Suprapubic skin (tissue), 4 donors: ENCODE data around the gene ERAL1. TPM values are rescaled to one million over a fixed set of nuclear protein-coding genes. Genes with fewer than 3 reads are reported as not detected.

Experiments
- DNase-seq, 2 donors: peaks; one replicate each; pipeline ENCODE4 v3.0.0-alpha.2; 2019; ENCODE audit warnings: low spot score in 2 of 2
- H3K27ac ChIP-seq: fragments of 200-600 bp; sonication (generic); one replicate; pipeline ENCODE4 v1.5.1; 2019
- H3K27me3 ChIP-seq: fragments of 200-600 bp; sonication (generic); one replicate; pipeline ENCODE4 v1.5.1; 2019
- H3K36me3 ChIP-seq: fragments of 200-600 bp; sonication (generic); one replicate; pipeline ENCODE4 v1.5.1; 2019
- H3K4me1 ChIP-seq: fragments of 200-600 bp; sonication (generic); one replicate; pipeline ENCODE4 v1.5.1; 2019
- H3K4me3 ChIP-seq: fragments of 200-600 bp; sonication (generic); one replicate; pipeline ENCODE4 v1.5.1; 2019; ENCODE audit warnings: mild to moderate bottlenecking
- H3K9me3 ChIP-seq: fragments of 200-600 bp; sonication (generic); one replicate; pipeline ENCODE4 v1.5.1; 2019
- EP300 ChIP-seq: sonication (generic); formaldehyde crosslinking; IDR thresholded peaks from one replicate; pipeline ENCODE4 v1.6.1; 2017; ENCODE audit warnings: antibody characterized with exemption
- POLR2A ChIP-seq, 2 donors: fragments of 450-650 bp; IDR thresholded peaks; one replicate each; pipeline ENCODE4 v1.6.1; 2017; ENCODE audit warnings: antibody characterized with exemption in 2 of 2, mild to moderate bottlenecking in 2 of 2, moderate library complexity in 2 of 2
- POLR2AphosphoS5 ChIP-seq, 3 donors: sonication (generic); formaldehyde crosslinking; IDR thresholded peaks; one replicate each; pipeline ENCODE4 v1.6.1; 2017; ENCODE audit warnings: antibody characterized with exemption in 3 of 3
- WGBS: methylation state at CpG from one replicate; pipeline ENCODE4 v1.1.5; 2018; 5-methylcytosine and 5-hydroxymethylcytosine counted together
- total RNA-seq, 4 donors: library from RNA; depleted of rRNA; stranded (reverse); fragments of >200 nt; gene quantifications; one replicate each; pipeline ENCODE4 v1.1.0, GENCODE V29; 2016
- TF ChIP-seq, protein P1 (sequence below), 2 donors: fragments of 200-600 bp in 1 of 2; fragments of 450-650 bp in 1 of 2; sonication (generic) in 1 of 2; IDR thresholded peaks; one replicate each; pipeline ENCODE4 v1.5.1; 2016 to 2019; ENCODE audit warnings: antibody characterized with exemption in 2 of 2, mild to moderate bottlenecking in 1 of 2, moderate library complexity in 1 of 2

Gene ERAL1
- total RNA-seq: 10 to 100 TPM; 42.2 to 61.4 (median 45.0) TPM

DNA sequence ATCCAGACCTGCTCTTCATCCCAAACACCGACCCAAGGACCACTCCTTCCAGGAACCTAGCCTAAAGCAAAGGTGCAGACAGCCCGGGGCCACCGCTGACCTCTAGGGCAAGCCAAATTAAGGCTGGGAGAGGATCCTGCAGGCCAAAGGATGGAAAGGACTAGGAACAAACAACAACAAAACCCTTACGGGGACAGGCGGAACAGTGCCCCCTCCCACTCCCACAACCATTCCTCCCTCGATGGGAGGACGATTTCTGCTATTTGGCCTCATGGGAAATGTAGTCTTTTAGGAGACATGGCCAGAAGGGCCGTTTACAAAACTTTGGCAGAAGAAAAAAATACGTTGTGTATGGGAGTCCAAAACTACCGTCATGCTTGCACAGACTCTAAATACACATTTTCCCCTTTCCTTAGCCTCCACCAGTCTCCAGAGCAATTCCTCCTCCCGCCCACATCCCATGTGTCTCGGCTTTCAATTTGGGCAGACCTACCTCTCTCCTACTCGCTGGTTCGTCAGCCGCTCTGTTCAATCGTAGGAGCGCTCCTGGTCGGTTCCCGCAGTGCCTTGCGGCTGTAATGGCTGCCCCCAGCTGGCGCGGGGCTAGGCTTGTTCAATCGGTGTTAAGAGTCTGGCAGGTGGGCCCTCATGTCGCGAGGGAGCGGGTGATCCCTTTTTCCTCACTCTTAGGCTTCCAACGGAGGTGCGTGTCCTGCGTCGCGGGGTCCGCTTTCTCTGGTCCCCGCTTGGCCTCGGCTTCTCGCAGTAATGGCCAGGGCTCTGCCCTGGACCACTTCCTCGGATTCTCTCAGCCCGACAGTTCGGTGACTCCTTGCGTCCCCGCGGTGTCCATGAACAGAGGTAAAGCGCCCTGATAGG lies at the start of gene ERAL1:
TSS of gene ERAL1 (plus strand) at position 560 of the 879 bp plus-strand sequence. CDS start at position 579, 19 bp downstream.
- H3K27ac ChIP-seq: peak within 1 kb of the TSS; percentile 66
- peak within 1 kb of the TSS; percentile 84 for H3K4me3 ChIP-seq
- peaks cover 37% of the 10 kb centered on the region for H3K36me3 ChIP-seq
- H3K9me3 ChIP-seq: no peaks in the 10 kb centered on the region
- peaks cover 16% of the 10 kb centered on the region for H3K4me1 ChIP-seq
- peak; percentile 87 to 91 for DNase-seq
- under 1% methylated on average over 42 of the region's 42 CpGs for WGBS
- TF ChIP-seq, protein P1, sequence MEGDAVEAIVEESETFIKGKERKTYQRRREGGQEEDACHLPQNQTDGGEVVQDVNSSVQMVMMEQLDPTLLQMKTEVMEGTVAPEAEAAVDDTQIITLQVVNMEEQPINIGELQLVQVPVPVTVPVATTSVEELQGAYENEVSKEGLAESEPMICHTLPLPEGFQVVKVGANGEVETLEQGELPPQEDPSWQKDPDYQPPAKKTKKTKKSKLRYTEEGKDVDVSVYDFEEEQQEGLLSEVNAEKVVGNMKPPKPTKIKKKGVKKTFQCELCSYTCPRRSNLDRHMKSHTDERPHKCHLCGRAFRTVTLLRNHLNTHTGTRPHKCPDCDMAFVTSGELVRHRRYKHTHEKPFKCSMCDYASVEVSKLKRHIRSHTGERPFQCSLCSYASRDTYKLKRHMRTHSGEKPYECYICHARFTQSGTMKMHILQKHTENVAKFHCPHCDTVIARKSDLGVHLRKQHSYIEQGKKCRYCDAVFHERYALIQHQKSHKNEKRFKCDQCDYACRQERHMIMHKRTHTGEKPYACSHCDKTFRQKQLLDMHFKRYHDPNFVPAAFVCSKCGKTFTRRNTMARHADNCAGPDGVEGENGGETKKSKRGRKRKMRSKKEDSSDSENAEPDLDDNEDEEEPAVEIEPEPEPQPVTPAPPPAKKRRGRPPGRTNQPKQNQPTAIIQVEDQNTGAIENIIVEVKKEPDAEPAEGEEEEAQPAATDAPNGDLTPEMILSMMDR (IDR thresholded peaks at IDR 0.05): no peak
- TF ChIP-seq POLR2AphosphoS5 (IDR thresholded peaks at IDR 0.05) (peak in 2 of 3 donors; percentile 38 to 89), POLR2A (IDR thresholded peaks at IDR 0.05) (peak in 1 of 2 donors; percentile 34)
- no peaks in the 10 kb centered on the region for H3K27me3 ChIP-seq

DNA sequence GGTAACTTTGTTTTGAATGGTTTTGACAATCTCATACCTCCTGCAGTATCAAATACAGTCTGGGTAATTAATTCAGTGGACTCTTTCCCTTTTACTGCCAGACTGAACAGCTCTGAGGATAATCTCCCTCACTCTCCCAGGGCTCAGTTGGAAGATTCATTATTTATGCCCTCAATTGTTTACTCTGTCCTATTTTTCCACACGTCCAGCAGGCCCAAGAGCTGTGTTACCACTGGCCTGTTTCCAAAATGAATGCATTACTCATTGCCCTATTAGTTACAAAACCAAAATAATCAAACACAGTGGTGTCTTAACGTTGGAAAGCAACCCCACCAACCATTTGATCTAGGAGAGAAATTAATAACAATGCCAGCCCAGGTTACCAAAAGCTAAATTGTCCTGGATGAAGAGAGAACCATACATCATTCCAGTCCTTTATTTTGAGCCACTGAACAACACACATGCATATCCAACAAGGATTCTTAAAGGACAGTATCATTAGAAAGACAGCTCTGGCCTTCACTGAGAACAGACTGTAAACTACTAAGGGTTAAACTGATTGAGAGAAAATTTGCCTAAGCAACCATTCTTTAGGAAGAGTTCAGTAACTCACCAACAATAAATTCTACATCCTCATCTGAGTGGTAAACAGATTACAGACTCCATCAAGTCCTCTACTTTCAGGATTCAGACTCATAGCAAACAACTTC lies 46.7 kb upstream of the ERAL1 start:
- WGBS: 5% methylated on average over 2 of the region's 2 CpGs

DNA sequence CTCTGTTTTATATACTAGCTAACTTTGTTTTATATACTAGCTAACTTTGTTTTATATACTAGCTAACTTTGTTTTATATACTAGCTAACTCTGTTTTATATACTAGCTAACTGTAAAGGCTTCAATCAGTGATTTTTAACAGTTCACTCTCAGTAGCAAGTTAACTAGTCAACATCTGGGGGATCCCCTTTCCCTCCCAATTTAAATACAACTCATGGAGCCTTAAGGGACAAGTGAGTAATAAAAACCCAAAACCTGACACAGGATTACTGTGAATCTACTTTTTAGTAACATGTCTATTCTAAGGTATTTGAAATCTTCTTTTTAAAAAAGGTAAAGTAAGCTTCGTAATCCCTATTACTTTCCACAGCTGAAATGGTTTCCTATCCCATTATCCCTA lies 44.4 kb upstream of the ERAL1 start:
- Histone ChIP-seq H3K36me3 (no peaks in the 10 kb centered on the region), H3K9me3 (no peaks in the 10 kb centered on the region), H3K4me3 (no peak overlapping the region), H3K4me1 (peaks cover 54% of the 10 kb centered on the region), H3K27me3 (no peaks in the 10 kb centered on the region), H3K27ac (peak overlapping the region; percentile 86)
- 90% methylated on average over 1 of the region's 1 CpG for WGBS
- DNase-seq: no peak
- TF ChIP-seq EP300 (no peak), POLR2AphosphoS5 (IDR thresholded peaks at IDR 0.05) (no peak), POLR2A (IDR thresholded peaks at IDR 0.05) (no peak)

More for the DNA sequence above, 46.7 kb upstream of the ERAL1 start:
- no peak for DNase-seq
- no peak overlapping the region for H3K4me3 ChIP-seq
- TF ChIP-seq, protein P1 (IDR thresholded peaks at IDR 0.05): no peak
- no peak for TF ChIP-seq POLR2AphosphoS5 (IDR thresholded peaks at IDR 0.05)
- peaks cover 4% of the 10 kb centered on the region for H3K36me3 ChIP-seq
- peak overlapping the region; percentile 86 for H3K27ac ChIP-seq
- peaks cover 51% of the 10 kb centered on the region for H3K4me1 ChIP-seq
- no peaks in the 10 kb centered on the region for H3K9me3 ChIP-seq
- no peaks in the 10 kb centered on the region for H3K27me3 ChIP-seq

DNA sequence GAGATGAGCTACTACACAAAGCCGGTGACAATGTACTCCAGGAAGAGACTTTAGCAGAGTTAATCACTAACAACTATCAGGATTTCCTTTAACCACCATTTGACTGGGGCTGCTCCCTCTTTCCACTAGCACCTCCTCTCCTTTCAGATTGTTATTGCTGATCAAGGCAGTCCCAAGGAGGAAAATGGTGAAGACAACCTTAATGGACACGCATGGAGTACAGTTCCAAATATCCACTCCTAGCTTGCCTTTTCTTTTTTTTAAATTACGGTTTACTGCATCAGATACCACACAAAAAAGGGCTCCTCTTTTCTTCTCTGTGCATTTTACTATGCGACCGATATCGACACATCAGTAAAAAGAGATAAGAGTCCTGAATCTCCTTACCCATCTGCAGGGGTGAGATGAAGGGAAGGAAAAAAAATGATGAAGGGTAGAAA lies 43.1 kb upstream of the ERAL1 start:
- no peaks in the 10 kb centered on the region for H3K36me3 ChIP-seq
- DNase-seq: no peak
- no peaks in the 10 kb centered on the region for H3K27me3 ChIP-seq
- no peaks in the 10 kb centered on the region for H3K9me3 ChIP-seq
- H3K4me1 ChIP-seq: peaks cover 54% of the 10 kb centered on the region
- H3K27ac ChIP-seq: peak overlapping the region; percentile 95
- TF ChIP-seq, protein P1 (IDR thresholded peaks at IDR 0.05): no peak
- TF ChIP-seq EP300 (no peak), POLR2AphosphoS5 (IDR thresholded peaks at IDR 0.05) (no peak), POLR2A (IDR thresholded peaks at IDR 0.05) (no peak)
- 4% methylated on average over 6 of the region's 6 CpGs for WGBS
- H3K4me3 ChIP-seq: peak overlapping the region; percentile 94

DNA sequence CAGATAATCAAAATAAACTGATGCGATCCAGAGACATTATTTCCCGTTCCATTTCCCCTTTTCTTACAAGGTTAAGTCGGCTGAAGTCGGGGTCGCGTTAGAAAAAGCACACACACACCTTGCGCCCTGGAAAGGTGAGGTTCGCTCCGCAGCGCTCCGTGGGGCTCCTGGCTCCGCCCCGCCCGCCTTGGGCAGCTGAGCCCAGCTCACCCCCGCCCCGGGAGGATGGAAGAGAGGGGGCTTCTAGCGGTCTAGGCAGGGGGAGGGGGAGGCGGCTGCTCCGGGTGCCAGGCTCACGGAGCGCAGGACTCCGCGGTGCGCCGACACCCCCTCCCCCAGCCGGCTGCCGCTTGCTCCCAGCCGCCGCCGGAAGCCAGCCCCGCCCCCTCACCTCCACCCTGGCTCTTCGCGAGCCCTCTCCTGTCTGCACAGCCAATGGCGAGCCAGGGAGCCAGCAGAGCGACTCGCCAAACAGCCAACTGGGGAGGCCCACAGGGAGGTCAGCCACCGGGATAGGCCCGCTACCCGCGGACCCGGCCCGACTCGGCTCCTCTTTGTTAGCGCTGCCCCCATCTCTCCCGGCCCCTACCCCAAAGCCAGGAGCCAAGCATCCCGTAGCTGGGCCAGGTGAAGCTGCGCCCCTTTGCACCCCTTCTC lies 42.6 kb upstream of the ERAL1 start:
- peak overlapping the region; percentile 94 for H3K4me3 ChIP-seq
- peaks cover 50% of the 10 kb centered on the region for H3K4me1 ChIP-seq

More for the DNA sequence above, 42.6 kb upstream of the ERAL1 start:
- WGBS: under 1% methylated on average over 25 of the region's 47 CpGs
- H3K27me3 ChIP-seq: no peaks in the 10 kb centered on the region
- no peaks in the 10 kb centered on the region for H3K36me3 ChIP-seq
- no peak for TF ChIP-seq POLR2A (IDR thresholded peaks at IDR 0.05)
- TF ChIP-seq, protein P1 (IDR thresholded peaks at IDR 0.05): no peak
- TF ChIP-seq EP300: no peak
- no peak for TF ChIP-seq POLR2AphosphoS5 (IDR thresholded peaks at IDR 0.05)
- peak overlapping the region; percentile 95 for H3K27ac ChIP-seq
- no peaks in the 10 kb centered on the region for H3K9me3 ChIP-seq
- peak; percentile 98 for DNase-seq
